ENCODE data around the gene GRIK2. TPM values are rescaled to one million over a fixed set of nuclear protein-coding genes. Genes with fewer than 3 reads are reported as not detected.

The GRIK2 gene
- total RNA-seq, 4 donors from 2014 or later: 0.30 to 4.1 (median 1.3) TPM

DNA sequence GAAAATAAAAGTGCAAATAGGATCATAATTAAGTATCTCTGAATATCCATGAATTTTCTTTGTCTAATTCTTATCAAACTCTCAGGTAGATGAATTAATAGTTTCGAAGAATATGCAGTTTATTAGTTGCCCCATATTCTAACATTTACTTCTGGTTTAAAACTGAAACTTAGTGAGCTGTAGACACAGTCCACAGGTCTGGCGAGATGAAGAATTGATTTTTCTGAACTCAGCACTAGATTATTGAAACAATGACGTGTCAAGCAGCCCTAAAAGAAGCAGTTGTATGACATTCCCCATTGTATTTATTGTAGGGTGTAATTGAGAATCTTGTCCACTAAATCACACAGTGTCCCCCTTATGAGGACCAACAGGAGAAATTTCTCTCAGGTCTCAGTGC is 407.1 kb downstream of the GRIK2 start:
- 87% methylated on average over 3 of the region's 3 CpGs for WGBS
- no peak overlapping the region for H3K27ac ChIP-seq
- H3K4me1 ChIP-seq: no peaks in the 10 kb centered on the region

DNA sequence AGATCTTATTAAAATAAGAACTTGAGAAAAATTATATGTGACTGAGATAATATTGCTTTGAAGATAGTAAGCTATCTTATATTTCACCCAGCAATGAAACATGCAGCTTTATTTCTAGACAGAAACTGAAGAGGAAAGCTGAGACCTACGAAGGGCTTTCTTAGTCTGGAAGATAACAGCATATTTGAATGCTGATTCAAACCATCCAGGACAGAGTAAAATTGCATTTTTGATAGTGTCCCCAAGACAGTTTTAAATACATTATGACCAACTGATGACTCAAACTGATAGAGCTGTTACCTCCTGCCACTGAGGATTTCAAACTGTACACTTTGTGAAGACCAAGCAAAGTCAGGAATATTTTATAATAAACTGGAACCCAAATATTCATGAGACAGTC is 409.6 kb downstream of the GRIK2 start:
- Histone ChIP-seq H3K27ac (no peak overlapping the region), H3K4me3 (no peak overlapping the region), H3K9me3 (no peaks in the 10 kb centered on the region), H3K27me3 (no peaks in the 10 kb centered on the region), H3K36me3 (no peaks in the 10 kb centered on the region), H3K4me1 (no peaks in the 10 kb centered on the region)
- no peak for TF ChIP-seq POLR2AphosphoS5 (IDR thresholded peaks at IDR 0.05)
- TF ChIP-seq, protein P1, sequence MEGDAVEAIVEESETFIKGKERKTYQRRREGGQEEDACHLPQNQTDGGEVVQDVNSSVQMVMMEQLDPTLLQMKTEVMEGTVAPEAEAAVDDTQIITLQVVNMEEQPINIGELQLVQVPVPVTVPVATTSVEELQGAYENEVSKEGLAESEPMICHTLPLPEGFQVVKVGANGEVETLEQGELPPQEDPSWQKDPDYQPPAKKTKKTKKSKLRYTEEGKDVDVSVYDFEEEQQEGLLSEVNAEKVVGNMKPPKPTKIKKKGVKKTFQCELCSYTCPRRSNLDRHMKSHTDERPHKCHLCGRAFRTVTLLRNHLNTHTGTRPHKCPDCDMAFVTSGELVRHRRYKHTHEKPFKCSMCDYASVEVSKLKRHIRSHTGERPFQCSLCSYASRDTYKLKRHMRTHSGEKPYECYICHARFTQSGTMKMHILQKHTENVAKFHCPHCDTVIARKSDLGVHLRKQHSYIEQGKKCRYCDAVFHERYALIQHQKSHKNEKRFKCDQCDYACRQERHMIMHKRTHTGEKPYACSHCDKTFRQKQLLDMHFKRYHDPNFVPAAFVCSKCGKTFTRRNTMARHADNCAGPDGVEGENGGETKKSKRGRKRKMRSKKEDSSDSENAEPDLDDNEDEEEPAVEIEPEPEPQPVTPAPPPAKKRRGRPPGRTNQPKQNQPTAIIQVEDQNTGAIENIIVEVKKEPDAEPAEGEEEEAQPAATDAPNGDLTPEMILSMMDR (IDR thresholded peaks at IDR 0.05): no peak
- no peak for TF ChIP-seq POLR2A (IDR thresholded peaks at IDR 0.05)
- no peak for TF ChIP-seq EP300 (IDR thresholded peaks at IDR 0.05)
- DNase-seq (ENCODE audit: low spot score in 2 of 2): no peak
- WGBS: 0% methylated on average over 1 of the region's 1 CpG

More for the DNA sequence above, 407.1 kb downstream of the GRIK2 start:
- no peak overlapping the region for H3K4me3 ChIP-seq
- H3K9me3 ChIP-seq: no peaks in the 10 kb centered on the region
- H3K36me3 ChIP-seq: no peaks in the 10 kb centered on the region
- H3K27me3 ChIP-seq: no peaks in the 10 kb centered on the region
- no peak for DNase-seq (ENCODE audit: low spot score in 2 of 2)
- no peak for TF ChIP-seq EP300 (IDR thresholded peaks at IDR 0.05)
- TF ChIP-seq POLR2A (IDR thresholded peaks at IDR 0.05): no peak
- TF ChIP-seq, protein P1 (IDR thresholded peaks at IDR 0.05): no peak
- TF ChIP-seq POLR2AphosphoS5 (IDR thresholded peaks at IDR 0.05): no peak

DNA sequence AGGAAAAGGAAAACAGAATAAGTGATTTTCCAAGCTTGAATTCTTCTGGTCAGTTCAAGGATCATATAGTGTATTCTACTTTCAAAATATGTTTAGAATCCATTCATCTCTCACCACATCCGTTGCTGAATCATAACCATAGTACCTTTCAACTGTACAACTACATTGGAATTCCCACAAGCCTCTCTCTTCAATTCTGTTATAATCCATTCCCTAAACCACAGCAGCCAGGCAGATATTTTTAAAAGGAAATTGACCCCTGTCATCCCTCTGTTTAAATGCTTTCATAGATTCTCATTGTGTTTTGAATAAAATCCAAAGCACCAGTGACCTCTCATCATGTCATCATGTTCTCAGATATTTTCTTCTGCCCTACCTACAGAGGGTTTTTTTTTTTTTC is 412.7 kb downstream of the GRIK2 start:
- no peak overlapping the region for H3K27ac ChIP-seq
- no peak overlapping the region for H3K4me3 ChIP-seq
- TF ChIP-seq, protein P1 (IDR thresholded peaks at IDR 0.05): no peak
- no peak for TF ChIP-seq POLR2A (IDR thresholded peaks at IDR 0.05)
- TF ChIP-seq POLR2AphosphoS5 (IDR thresholded peaks at IDR 0.05): no peak
- TF ChIP-seq EP300 (IDR thresholded peaks at IDR 0.05): no peak
- DNase-seq (ENCODE audit: low spot score in 2 of 2): no peak
- H3K27me3 ChIP-seq: no peaks in the 10 kb centered on the region
- no peaks in the 10 kb centered on the region for H3K36me3 ChIP-seq
- no peaks in the 10 kb centered on the region for H3K9me3 ChIP-seq
- WGBS: 79% methylated on average over 1 of the region's 1 CpG
- H3K4me1 ChIP-seq: no peaks in the 10 kb centered on the region

DNA sequence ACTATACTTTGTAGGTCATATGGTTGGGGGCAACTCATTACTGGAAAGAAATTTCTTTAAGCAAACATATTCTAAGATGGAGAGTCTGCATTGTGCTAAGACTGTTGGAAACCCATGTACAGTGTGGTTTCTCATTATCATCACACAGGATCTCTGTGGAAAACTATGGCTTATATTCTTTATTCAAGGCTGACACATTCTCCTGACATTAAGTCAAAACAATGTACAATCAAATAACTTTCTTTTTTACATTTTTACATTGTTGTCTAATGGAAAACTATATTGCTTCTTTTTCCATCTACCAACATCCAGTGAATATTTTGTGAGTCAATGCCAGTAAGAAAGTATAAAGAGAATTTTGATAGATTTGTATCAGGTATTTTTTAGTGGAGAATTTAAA is 417.6 kb downstream of the GRIK2 start:
- H3K4me1 ChIP-seq: no peaks in the 10 kb centered on the region
- H3K9me3 ChIP-seq: no peaks in the 10 kb centered on the region
- TF ChIP-seq POLR2AphosphoS5 (IDR thresholded peaks at IDR 0.05): no peak
- no peak for TF ChIP-seq POLR2A (IDR thresholded peaks at IDR 0.05)
- TF ChIP-seq EP300 (IDR thresholded peaks at IDR 0.05): no peak
- TF ChIP-seq, protein P1 (IDR thresholded peaks at IDR 0.05): no peak
- no peak for DNase-seq (ENCODE audit: low spot score in 2 of 2)
- H3K4me3 ChIP-seq: no peak overlapping the region
- no peaks in the 10 kb centered on the region for H3K27me3 ChIP-seq
- H3K27ac ChIP-seq: no peak overlapping the region
- H3K36me3 ChIP-seq: no peaks in the 10 kb centered on the region

DNA sequence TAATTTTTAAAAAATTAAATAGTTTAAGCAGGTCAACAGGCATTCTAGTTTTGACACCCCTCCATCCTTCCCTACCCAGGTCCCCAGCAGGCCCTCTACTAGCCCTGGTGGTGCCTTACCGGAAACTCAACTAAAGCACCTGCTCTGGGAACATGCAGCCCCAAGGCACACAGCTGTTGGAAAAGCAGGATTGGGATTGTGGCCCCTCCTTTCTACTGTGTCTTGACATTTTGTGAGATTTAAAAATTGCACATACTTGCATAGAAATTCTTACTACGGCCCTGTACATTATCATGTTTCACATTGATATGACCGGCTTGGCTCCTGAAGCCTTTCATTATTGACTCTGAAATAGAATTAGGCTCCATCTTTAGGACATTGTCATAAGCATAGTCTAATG is 423.2 kb downstream of the GRIK2 start:
- Histone ChIP-seq H3K36me3 (no peaks in the 10 kb centered on the region), H3K4me3 (no peak overlapping the region), H3K27ac (no peak overlapping the region), H3K9me3 (no peaks in the 10 kb centered on the region), H3K27me3 (no peaks in the 10 kb centered on the region), H3K4me1 (no peaks in the 10 kb centered on the region)
- 80% methylated on average over 3 of the region's 3 CpGs for WGBS
- DNase-seq (ENCODE audit: low spot score in 2 of 2): no peak
- TF ChIP-seq POLR2A (IDR thresholded peaks at IDR 0.05) (no peak), EP300 (IDR thresholded peaks at IDR 0.05) (no peak), POLR2AphosphoS5 (IDR thresholded peaks at IDR 0.05) (no peak)
- TF ChIP-seq, protein P1 (IDR thresholded peaks at IDR 0.05): no peak

Measured in suprapubic skin (tissue), 4 donors.